Uterus (tissue), 4 donors: ENCODE data around the gene SLC12A6. TPM values are rescaled to one million over a fixed set of nuclear protein-coding genes. Genes with fewer than 3 reads are reported as not detected.

Source experiments
- DNase-seq, 2 donors: peaks; one replicate each; pipeline ENCODE4 v3.0.0-alpha.2; 2019 to 2020
- H3K27ac ChIP-seq, 2 donors: fragments of 200-600 bp; sonication (generic); 1 replicate in 1 of 2; 2 replicates in 1 of 2; pipeline ENCODE4 v1.5.1; 2016 to 2018
- H3K27me3 ChIP-seq, 2 donors: fragments of 200-600 bp; sonication (generic); one replicate each; pipeline ENCODE4 v1.5.1; 2018 to 2019; ENCODE audit warnings: control low read depth in 1 of 2
- H3K36me3 ChIP-seq, 2 donors: fragments of 200-600 bp; sonication (generic); one replicate each; pipeline ENCODE4 v1.5.1; 2019; ENCODE audit warnings: control low read depth in 1 of 2
- H3K4me1 ChIP-seq, 2 donors: fragments of 200-600 bp; sonication (generic); one replicate each; pipeline ENCODE4 v1.5.1; 2018 to 2019; ENCODE audit warnings: control low read depth in 1 of 2
- H3K4me3 ChIP-seq, 2 donors: fragments of 200-600 bp; sonication (generic); 1 replicate in 1 of 2; 2 replicates in 1 of 2; pipeline ENCODE4 v1.5.1; 2018 to 2019; ENCODE audit warnings: mild to moderate bottlenecking in 1 of 2
- H3K9me3 ChIP-seq, 2 donors: fragments of 200-600 bp; sonication (generic); one replicate each; pipeline ENCODE4 v1.5.1; 2019; ENCODE audit warnings: control low read depth in 1 of 2
- POLR2A ChIP-seq, 2 donors: fragments of 450-650 bp; IDR thresholded peaks; one replicate each; pipeline ENCODE4 v1.6.1; 2016; ENCODE audit warnings: antibody characterized with exemption in 2 of 2, mild to moderate bottlenecking in 1 of 2, moderate library complexity in 1 of 2
- intact Hi-C: fragments of 100-400 bp; cut with DNase I; formaldehyde crosslinking; loops from one replicate; pipeline ENCODE4 v1.15.1; 2023; ENCODE audit warnings: low total_unique reads
- total RNA-seq, 4 donors: library from RNA; depleted of rRNA in 3 of 4; stranded (reverse); fragments of >200 nt in 3 of 4; gene quantifications; one replicate each; pipeline versions ENCODE4 v1.1.0 to v1.2.4, GENCODE V29; 2014 to 2023
- TF ChIP-seq, protein P1 (sequence below), 4 experiments: fragments of 200-600 bp in 2 of 4; fragments of 450-650 bp in 2 of 4; sonication (generic) in 2 of 4; IDR thresholded peaks; one replicate each; pipeline ENCODE4 v1.5.1; 2016 to 2019; ENCODE audit warnings: antibody characterized with exemption in 4 of 4, mild to moderate bottlenecking in 2 of 4, moderate library complexity in 1 of 4
- donor health status: DM: yes; HTN: yes; CAD: no.

The SLC12A6 gene
- total RNA-seq, 4 donors from 2014 or later = 16.8 to 26.9 (median 22.2) TPM

DNA sequence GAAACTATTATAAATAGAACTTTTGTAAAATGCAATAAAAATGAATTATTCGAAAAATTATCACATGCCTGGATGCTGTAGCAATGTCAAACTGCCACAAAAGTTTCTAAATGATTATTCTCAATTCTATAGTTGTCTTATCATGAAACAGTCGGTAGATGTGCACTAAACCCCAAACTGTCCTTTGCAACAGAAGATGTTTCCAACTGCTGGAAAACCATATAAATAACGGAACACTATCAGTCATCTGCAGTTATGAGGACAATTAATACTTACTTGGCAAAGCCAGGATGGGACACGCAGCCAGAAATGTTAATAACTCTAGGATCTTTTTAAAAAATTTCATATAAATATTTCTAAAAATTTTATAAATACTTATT is 95.3 kb downstream of the SLC12A6 start:
- no peaks in the 10 kb centered on the region for H3K36me3 ChIP-seq
- no peaks in the 10 kb centered on the region for H3K9me3 ChIP-seq
- TF ChIP-seq, protein P1, sequence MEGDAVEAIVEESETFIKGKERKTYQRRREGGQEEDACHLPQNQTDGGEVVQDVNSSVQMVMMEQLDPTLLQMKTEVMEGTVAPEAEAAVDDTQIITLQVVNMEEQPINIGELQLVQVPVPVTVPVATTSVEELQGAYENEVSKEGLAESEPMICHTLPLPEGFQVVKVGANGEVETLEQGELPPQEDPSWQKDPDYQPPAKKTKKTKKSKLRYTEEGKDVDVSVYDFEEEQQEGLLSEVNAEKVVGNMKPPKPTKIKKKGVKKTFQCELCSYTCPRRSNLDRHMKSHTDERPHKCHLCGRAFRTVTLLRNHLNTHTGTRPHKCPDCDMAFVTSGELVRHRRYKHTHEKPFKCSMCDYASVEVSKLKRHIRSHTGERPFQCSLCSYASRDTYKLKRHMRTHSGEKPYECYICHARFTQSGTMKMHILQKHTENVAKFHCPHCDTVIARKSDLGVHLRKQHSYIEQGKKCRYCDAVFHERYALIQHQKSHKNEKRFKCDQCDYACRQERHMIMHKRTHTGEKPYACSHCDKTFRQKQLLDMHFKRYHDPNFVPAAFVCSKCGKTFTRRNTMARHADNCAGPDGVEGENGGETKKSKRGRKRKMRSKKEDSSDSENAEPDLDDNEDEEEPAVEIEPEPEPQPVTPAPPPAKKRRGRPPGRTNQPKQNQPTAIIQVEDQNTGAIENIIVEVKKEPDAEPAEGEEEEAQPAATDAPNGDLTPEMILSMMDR (IDR thresholded peaks at IDR 0.05) = no peak
- no peak for TF ChIP-seq POLR2A (IDR thresholded peaks at IDR 0.05)
- H3K27ac ChIP-seq = no peak overlapping the region
- no peak for DNase-seq
- H3K4me3 ChIP-seq = no peak overlapping the region
- no peaks in the 10 kb centered on the region for H3K4me1 ChIP-seq
- intact Hi-C loops = no loop called here
- no peaks in the 10 kb centered on the region for H3K27me3 ChIP-seq

DNA sequence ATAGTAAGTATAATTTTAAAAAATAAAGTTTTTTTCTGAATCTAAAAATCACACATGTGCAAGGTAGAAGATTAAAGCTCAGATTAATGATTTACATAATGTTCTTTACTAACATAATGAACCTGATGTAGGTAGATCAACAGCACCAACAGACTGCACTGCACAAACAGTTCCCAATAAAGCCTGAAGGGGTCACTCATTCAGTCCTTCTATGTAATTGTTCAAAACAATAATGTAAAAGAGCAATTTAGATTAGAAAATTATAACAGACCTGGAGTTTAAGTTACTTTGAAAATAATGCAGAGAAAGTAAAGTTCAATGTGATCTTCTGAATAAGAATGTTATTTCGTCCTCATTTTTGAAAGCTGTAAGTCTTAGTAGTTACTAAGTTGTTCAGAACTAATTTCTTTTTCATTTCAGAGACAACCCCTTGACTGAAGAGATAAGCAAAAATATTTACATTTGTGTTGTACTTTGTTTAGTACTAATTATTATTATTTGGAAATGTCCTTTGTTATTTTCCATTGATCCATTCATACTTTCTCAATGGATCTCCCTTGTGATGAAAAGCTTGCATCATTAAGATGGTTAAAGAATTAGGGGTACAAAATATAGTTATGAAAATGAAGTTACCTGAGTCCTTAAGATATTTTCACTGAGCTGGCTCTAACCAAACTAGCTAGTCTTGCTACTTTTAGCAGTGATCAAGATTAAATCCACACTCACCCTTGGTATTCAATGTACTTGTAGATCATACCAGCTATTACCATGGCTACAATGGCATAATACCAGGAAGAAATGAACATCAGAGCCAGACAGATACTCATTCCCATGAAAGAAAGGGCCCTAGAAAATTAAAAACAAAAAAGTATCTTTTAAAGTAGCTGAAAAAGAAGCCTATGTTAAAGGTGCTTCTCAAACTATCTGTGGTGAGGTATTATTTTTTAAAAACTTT is 95.9 kb downstream of the SLC12A6 start:
- Histone ChIP-seq H3K4me1 (no peaks in the 10 kb centered on the region), H3K9me3 (no peaks in the 10 kb centered on the region), H3K27ac (no peak overlapping the region), H3K36me3 (no peaks in the 10 kb centered on the region), H3K4me3 (no peak overlapping the region), H3K27me3 (no peaks in the 10 kb centered on the region)
- TF ChIP-seq POLR2A (IDR thresholded peaks at IDR 0.05) = no peak
- TF ChIP-seq, protein P1 (IDR thresholded peaks at IDR 0.05) = peak; percentile 53 to 70 (median 60)
- intact Hi-C loops = no loop called here
- peak in 1 of 2 donors; percentile 25 for DNase-seq

DNA sequence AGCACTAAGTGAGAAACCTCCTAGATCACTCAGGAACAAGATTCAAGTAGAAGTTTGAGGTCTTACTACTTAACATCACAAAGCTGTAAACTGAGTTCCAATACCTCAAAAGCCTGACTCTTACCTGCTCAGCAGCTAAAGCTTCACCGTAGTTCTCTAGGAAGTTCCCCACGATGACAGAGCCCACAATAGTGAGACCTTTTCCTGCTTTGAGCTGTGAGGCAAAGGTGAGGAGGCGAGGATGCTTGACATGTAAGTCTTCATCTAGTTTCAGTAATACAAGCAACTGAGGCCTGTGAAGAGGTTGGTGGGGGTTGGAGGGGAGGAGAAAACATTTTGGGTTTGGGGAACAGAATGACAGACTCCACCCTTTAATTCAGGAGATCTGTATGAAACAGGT is 97.0 kb downstream of the SLC12A6 start:
- DNase-seq = no peak
- Histone ChIP-seq H3K27me3 (no peaks in the 10 kb centered on the region), H3K9me3 (no peaks in the 10 kb centered on the region), H3K27ac (no peak overlapping the region), H3K4me1 (no peaks in the 10 kb centered on the region), H3K4me3 (no peak overlapping the region), H3K36me3 (no peaks in the 10 kb centered on the region)
- TF ChIP-seq, protein P1 (IDR thresholded peaks at IDR 0.05) = no peak
- no peak for TF ChIP-seq POLR2A (IDR thresholded peaks at IDR 0.05)
- intact Hi-C loops = no loop called here

DNA sequence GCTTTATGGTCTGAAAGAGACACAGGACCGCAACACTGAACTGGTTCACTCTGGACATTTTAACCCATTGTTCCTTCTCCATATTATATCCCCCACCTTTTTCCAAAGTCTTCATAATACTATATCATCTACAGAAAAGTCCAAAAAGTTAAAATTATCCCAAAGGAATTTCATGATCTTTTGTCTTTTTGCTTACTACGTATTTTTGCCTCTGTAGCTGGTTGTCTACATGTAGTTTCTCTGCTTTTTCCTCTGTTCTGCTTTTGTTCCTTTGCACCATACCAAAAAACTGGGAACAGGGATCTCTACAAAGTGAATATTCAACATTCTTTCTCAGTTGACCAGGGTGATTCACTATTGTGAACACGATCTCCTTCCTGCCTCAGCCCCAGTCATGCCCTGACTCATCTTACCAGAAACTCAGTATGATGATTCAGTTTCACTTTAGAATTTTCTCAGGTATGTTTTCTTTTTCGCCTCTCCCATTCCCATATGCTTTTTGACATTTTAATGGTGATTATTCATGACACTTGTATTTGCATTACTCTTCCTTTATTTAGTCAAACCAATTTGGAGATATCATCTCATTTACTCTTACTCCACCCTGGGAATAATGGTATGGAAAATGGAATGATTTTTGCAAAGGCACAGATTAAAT is 98.3 kb downstream of the SLC12A6 start:
- Histone ChIP-seq H3K4me3 (no peak overlapping the region), H3K4me1 (no peaks in the 10 kb centered on the region), H3K36me3 (no peaks in the 10 kb centered on the region), H3K27ac (no peak overlapping the region), H3K9me3 (no peaks in the 10 kb centered on the region), H3K27me3 (no peaks in the 10 kb centered on the region)
- intact Hi-C loops = no loop called here
- no peak for DNase-seq
- TF ChIP-seq POLR2A (IDR thresholded peaks at IDR 0.05) = no peak
- TF ChIP-seq, protein P1 (IDR thresholded peaks at IDR 0.05) = no peak

DNA sequence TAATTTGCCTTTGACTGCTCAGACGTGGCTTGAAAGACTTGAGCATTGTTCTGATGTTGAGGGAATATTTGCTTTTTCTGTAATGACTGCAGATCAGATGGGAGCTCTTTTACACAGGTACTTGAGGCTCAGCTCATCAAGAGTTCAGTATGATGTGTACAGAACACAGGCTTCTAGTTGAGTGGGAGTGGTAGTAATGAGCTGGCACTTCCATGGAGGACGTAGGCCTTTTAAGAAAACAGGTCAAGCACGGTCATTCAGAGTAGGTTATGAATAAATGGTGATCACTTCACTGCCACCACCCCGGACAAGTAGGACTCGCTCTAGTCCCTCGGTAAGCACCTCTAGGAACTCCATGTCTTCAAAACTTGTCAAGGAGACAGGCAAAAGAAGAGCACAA is 104.0 kb downstream of the SLC12A6 start:
- H3K36me3 ChIP-seq = no peaks in the 10 kb centered on the region
- no peak for DNase-seq
- H3K4me3 ChIP-seq = no peak overlapping the region
- TF ChIP-seq, protein P1 (IDR thresholded peaks at IDR 0.05) = no peak
- TF ChIP-seq POLR2A (IDR thresholded peaks at IDR 0.05) = no peak
- H3K9me3 ChIP-seq = no peaks in the 10 kb centered on the region
- no peak overlapping the region for H3K27ac ChIP-seq
- intact Hi-C loops = no loop called here
- H3K4me1 ChIP-seq = no peaks in the 10 kb centered on the region
- H3K27me3 ChIP-seq = no peaks in the 10 kb centered on the region
